PC-9 (cell line): ENCODE measurements around the gene A1BG.

ENCODE experiments used
- EZH2 ChIP-seq: fragments of 200-600 bp; sonication (generic); IDR thresholded peaks from 2 replicates; pipeline ENCODE4 v1.8.0; 2017; ENCODE audit warnings: antibody characterized with exemption, low read depth
- TF ChIP-seq, protein P1 (sequence below): fragments of 200-600 bp; sonication (generic); conservative IDR thresholded peaks from 2 replicates; pipeline ENCODE4 v1.6.1; 2017; ENCODE audit warnings: mixed run types, antibody characterized with exemption, mild to moderate bottlenecking, moderate library complexity

- TF ChIP-seq, protein P1, sequence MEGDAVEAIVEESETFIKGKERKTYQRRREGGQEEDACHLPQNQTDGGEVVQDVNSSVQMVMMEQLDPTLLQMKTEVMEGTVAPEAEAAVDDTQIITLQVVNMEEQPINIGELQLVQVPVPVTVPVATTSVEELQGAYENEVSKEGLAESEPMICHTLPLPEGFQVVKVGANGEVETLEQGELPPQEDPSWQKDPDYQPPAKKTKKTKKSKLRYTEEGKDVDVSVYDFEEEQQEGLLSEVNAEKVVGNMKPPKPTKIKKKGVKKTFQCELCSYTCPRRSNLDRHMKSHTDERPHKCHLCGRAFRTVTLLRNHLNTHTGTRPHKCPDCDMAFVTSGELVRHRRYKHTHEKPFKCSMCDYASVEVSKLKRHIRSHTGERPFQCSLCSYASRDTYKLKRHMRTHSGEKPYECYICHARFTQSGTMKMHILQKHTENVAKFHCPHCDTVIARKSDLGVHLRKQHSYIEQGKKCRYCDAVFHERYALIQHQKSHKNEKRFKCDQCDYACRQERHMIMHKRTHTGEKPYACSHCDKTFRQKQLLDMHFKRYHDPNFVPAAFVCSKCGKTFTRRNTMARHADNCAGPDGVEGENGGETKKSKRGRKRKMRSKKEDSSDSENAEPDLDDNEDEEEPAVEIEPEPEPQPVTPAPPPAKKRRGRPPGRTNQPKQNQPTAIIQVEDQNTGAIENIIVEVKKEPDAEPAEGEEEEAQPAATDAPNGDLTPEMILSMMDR, result no peak
- no peak for TF ChIP-seq EZH2
Observed at GRCh38 chr19:58364146-58364545, 10.9 kb upstream of the A1BG start.
